ENCODE data around the gene TOMM7.
"Not testable (repeated sequence)": the region's sequence is repeated elsewhere in the genome, so short reads cannot be mapped to it uniquely, and the experiment has no call there.

The TOMM7 gene

GRCh38 chr7:22821702-22822485 is 755 bp downstream of the TOMM7 start:
- DNase-seq (ENCODE audit: low read depth, low spot score) = no peak

GRCh38 chr7:22819476-22819875 is 3.2 kb downstream of the TOMM7 start:
- DNase-seq (ENCODE audit: low read depth, low spot score) = no peak

GRCh38 chr7:22814261-22815208 is 8.1 kb downstream of the TOMM7 start:
- DNase-seq (ENCODE audit: low read depth, low spot score) = no peak

GRCh38 chr7:22812353-22812752 is 10.3 kb downstream of the TOMM7 start:
- no peak for DNase-seq (ENCODE audit: low read depth, low spot score)

GRCh38 chr7:22811746-22812280 is 10.8 kb downstream of the TOMM7 start:
- no peak for DNase-seq (ENCODE audit: low read depth, low spot score)

GRCh38 chr7:22810843-22811242 is 11.8 kb downstream of the TOMM7 start:
- DNase-seq (ENCODE audit: low read depth, low spot score) = no peak

GRCh38 chr7:22809902-22810642 is 12.6 kb downstream of the TOMM7 start:
- DNase-seq (ENCODE audit: low read depth, low spot score) = no peak

- DNase-seq (ENCODE audit: low read depth, low spot score) = no peak
Measured at GRCh38 chr7:22808140-22808539, 14.5 kb downstream of the TOMM7 start.

GRCh38 chr7:22806752-22807151 is 15.9 kb downstream of the TOMM7 start:
- no peak for DNase-seq (ENCODE audit: low read depth, low spot score)

GRCh38 chr7:22805227-22805626 is 17.4 kb downstream of the TOMM7 start:
- no peak for DNase-seq (ENCODE audit: low read depth, low spot score)

GRCh38 chr7:22802831-22803230 is 19.8 kb downstream of the TOMM7 start:
- not testable (repeated sequence) for DNase-seq (ENCODE audit: low read depth, low spot score)

- no peak for DNase-seq (ENCODE audit: low read depth, low spot score)
Measured at GRCh38 chr7:22802426-22802825, 20.2 kb downstream of the TOMM7 start.

- DNase-seq (ENCODE audit: low read depth, low spot score) = no peak
Measured at GRCh38 chr7:22801912-22802311, 20.7 kb downstream of the TOMM7 start.

- no peak for DNase-seq (ENCODE audit: low read depth, low spot score)
Measured at GRCh38 chr7:22799633-22800032, 23.0 kb downstream of the TOMM7 start.

GRCh38 chr7:22793593-22794462 is 28.8 kb downstream of the TOMM7 start:
- no peak for DNase-seq (ENCODE audit: low read depth, low spot score)

- no peak for DNase-seq (ENCODE audit: low read depth, low spot score)
Measured at GRCh38 chr7:22791204-22792158, 31.2 kb downstream of the TOMM7 start.

GRCh38 chr7:22790640-22791039 is 32.0 kb downstream of the TOMM7 start:
- not testable (repeated sequence) for DNase-seq (ENCODE audit: low read depth, low spot score)

GRCh38 chr7:22787951-22788350 is 34.7 kb downstream of the TOMM7 start:
- no peak for DNase-seq (ENCODE audit: low read depth, low spot score)

- no peak for DNase-seq (ENCODE audit: low read depth, low spot score)
Measured at GRCh38 chr7:22786290-22786932, 36.2 kb downstream of the TOMM7 start.

Data from smooth muscle cell of the brain vasculature (primary cell).